Aortic smooth muscle cell (primary cell): ENCODE measurements around the gene PPARGC1A. TPM values are rescaled to one million over a fixed set of nuclear protein-coding genes. Genes with fewer than 3 reads are reported as not detected.

Source experiments
- total RNA-seq: library from RNA; depleted of rRNA; stranded (reverse); fragments of >200 nt; gene quantifications from 2 replicates; pipeline ENCODE4 v1.2.3, GENCODE V29; 2014

The PPARGC1A gene, protein sequence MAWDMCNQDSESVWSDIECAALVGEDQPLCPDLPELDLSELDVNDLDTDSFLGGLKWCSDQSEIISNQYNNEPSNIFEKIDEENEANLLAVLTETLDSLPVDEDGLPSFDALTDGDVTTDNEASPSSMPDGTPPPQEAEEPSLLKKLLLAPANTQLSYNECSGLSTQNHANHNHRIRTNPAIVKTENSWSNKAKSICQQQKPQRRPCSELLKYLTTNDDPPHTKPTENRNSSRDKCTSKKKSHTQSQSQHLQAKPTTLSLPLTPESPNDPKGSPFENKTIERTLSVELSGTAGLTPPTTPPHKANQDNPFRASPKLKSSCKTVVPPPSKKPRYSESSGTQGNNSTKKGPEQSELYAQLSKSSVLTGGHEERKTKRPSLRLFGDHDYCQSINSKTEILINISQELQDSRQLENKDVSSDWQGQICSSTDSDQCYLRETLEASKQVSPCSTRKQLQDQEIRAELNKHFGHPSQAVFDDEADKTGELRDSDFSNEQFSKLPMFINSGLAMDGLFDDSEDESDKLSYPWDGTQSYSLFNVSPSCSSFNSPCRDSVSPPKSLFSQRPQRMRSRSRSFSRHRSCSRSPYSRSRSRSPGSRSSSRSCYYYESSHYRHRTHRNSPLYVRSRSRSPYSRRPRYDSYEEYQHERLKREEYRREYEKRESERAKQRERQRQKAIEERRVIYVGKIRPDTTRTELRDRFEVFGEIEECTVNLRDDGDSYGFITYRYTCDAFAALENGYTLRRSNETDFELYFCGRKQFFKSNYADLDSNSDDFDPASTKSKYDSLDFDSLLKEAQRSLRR
- 0.25 and 1.5 TPM in 2 replicates for total RNA-seq

DNA sequence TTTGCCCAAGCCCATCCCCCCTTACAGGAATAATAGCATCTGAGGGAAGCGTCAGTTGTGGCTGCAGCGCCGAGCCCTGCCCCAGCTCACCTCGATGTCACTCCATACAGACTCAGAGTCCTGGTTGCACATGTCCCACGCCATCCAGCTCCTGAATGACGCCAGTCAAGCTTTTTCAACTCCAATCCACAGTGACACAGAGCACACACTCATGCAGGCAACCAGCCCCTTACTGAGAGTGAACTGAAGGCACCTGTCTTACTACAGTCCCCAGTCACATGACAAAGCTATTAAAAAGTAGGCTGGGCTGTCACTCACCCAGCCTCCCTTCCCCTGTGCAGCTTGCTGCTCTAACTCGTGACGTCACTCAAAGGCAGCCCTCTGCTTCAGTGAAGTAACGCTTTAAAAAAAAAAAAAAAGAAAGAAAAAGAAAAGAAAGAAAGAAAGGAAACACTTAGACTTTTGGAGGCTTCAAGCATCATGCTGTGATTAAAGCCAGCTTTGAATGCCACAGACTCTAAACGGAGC is at the start of gene PPARGC1A:
Gene PPARGC1A, minus strand, starts transcription at position 234 of the 528 bp plus-strand sequence. Its CDS starts 90 bp downstream, at position 144.

